HL-60 (cell line): ENCODE data around the gene SYT9.

Experiments
- DNase-seq, 2 experiments: peaks; one replicate each; pipeline ENCODE4 v3.0.0-alpha.2; 2010 to 2020; ENCODE audit warnings: low read depth in 1 of 2, low spot score in 1 of 2
- H3K27ac ChIP-seq: fragments of 250-450 bp; sonication (Bioruptor Pico); replicated peaks from 2 replicates; pipeline ENCODE4 v1.5.1; 2020; ENCODE audit warnings: mild to moderate bottlenecking, moderate library complexity
- H3K27me3 ChIP-seq: fragments of 250-450 bp; sonication (Bioruptor Pico); 2 replicates; pipeline ENCODE4 v1.5.1; 2021; ENCODE audit warnings: mild to moderate bottlenecking, moderate library complexity; ENCODE audit not compliant: insufficient read depth, poor library complexity, severe bottlenecking
- H3K4me3 ChIP-seq: replicated peaks from 2 replicates; pipeline ENCODE4 v1.5.1; 2011; ENCODE audit warnings: mild to moderate bottlenecking, control low read depth, low read length; ENCODE audit not compliant: insufficient read depth
- GABPA ChIP-seq: IDR thresholded peaks from 2 replicates; pipeline ENCODE4 v1.6.1; 2012; ENCODE audit warnings: low read depth
- POLR2AphosphoS5 ChIP-seq: IDR thresholded peaks from 2 replicates; pipeline ENCODE4 v1.6.1; 2012; ENCODE audit warnings: low read depth
- REST ChIP-seq: IDR thresholded peaks from 2 replicates; pipeline ENCODE4 v1.6.1; 2012; ENCODE audit warnings: low read depth; ENCODE audit not compliant: insufficient replicate concordance
- SPI1 ChIP-seq: IDR thresholded peaks from 2 replicates; pipeline ENCODE4 v1.6.1; 2012; ENCODE audit warnings: low read depth, mild to moderate bottlenecking, borderline replicate concordance
- TF ChIP-seq, protein P1 (sequence below): IDR thresholded peaks from one replicate; pipeline ENCODE4 v1.5.1; 2011; ENCODE audit warnings: low read length, control low read depth, inconsistent platforms; ENCODE audit not compliant: insufficient read depth

Gene SYT9

DNA sequence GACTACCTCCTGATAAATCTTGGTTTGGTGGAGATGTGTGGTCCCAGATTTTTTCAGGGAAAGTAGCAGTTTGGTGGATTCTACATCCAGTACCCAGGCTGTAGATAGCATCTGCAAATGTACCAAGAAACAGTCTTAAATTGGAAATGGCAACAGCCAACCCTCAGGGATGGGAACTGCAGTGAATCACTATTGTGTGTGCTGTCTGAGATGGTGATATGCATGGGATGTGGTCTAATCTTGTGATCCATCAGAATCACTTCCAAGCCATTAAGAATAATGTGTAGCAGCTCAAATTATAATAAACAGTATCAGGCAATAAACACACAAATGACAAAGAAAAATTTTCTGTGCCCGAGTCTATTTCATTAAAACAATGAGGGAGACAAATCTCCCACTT lies 237.0 kb downstream of the SYT9 start:
- no peak overlapping the region for H3K4me3 ChIP-seq

GRCh38 chr11:7489376-7489775 lies 237.7 kb downstream of the SYT9 start:
- no peak overlapping the region for H3K4me3 ChIP-seq
- TF ChIP-seq REST (no peak), SPI1 (no peak), GABPA (no peak), POLR2AphosphoS5 (no peak)
- TF ChIP-seq, protein P1, sequence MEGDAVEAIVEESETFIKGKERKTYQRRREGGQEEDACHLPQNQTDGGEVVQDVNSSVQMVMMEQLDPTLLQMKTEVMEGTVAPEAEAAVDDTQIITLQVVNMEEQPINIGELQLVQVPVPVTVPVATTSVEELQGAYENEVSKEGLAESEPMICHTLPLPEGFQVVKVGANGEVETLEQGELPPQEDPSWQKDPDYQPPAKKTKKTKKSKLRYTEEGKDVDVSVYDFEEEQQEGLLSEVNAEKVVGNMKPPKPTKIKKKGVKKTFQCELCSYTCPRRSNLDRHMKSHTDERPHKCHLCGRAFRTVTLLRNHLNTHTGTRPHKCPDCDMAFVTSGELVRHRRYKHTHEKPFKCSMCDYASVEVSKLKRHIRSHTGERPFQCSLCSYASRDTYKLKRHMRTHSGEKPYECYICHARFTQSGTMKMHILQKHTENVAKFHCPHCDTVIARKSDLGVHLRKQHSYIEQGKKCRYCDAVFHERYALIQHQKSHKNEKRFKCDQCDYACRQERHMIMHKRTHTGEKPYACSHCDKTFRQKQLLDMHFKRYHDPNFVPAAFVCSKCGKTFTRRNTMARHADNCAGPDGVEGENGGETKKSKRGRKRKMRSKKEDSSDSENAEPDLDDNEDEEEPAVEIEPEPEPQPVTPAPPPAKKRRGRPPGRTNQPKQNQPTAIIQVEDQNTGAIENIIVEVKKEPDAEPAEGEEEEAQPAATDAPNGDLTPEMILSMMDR, result no peak
- no peak overlapping the region for H3K27ac ChIP-seq
- DNase-seq, result no peak
- H3K27me3 ChIP-seq, result no peaks in the 10 kb centered on the region

More for the DNA sequence above, 237.0 kb downstream of the SYT9 start:
- Histone ChIP-seq H3K27me3 (no peaks in the 10 kb centered on the region), H3K27ac (no peak overlapping the region)
- TF ChIP-seq POLR2AphosphoS5, result no peak
- no peak for TF ChIP-seq GABPA
- TF ChIP-seq REST, result no peak
- no peak for TF ChIP-seq SPI1
- TF ChIP-seq, protein P1, result no peak
- DNase-seq, result no peak

GRCh38 chr11:7490054-7490453 lies 238.3 kb downstream of the SYT9 start:
- H3K4me3 ChIP-seq, result no peak overlapping the region
- DNase-seq, result no peak
- H3K27me3 ChIP-seq, result no peaks in the 10 kb centered on the region
- TF ChIP-seq REST (no peak), GABPA (no peak), POLR2AphosphoS5 (no peak), SPI1 (no peak)
- TF ChIP-seq, protein P1, result no peak
- H3K27ac ChIP-seq, result no peak overlapping the region
